ENCODE measurements around the gene PNO1.

The PNO1 gene

GRCh38 chr2:68134120-68134519, 23.6 kb upstream of the PNO1 start:
- TF ChIP-seq CTCF (IDR thresholded peaks at IDR 0.05; ENCODE audit: low read depth, low read length, missing control alignments): no peak
- no peak for DNase-seq (ENCODE audit: extremely low read depth, low read depth)

GRCh38 chr2:68134554-68134953, 23.1 kb upstream of the PNO1 start:
- no peak for TF ChIP-seq CTCF (IDR thresholded peaks at IDR 0.05; ENCODE audit: low read depth, low read length, missing control alignments)
- no peak overlapping the region for H3K4me3 ChIP-seq (replicated peaks; ENCODE audit: low read depth, low read length)
- DNase-seq (ENCODE audit: extremely low read depth, low read depth): no peak

More at GRCh38 chr2:68134120-68134519, 23.6 kb upstream of the PNO1 start:
- no peak overlapping the region for H3K4me3 ChIP-seq (replicated peaks; ENCODE audit: low read depth, low read length)

GRCh38 chr2:68135448-68136320, 22.0 kb upstream of the PNO1 start:
- no peak for TF ChIP-seq CTCF (IDR thresholded peaks at IDR 0.05; ENCODE audit: low read depth, low read length, missing control alignments)
- DNase-seq (ENCODE audit: extremely low read depth, low read depth): no peak
- no peak overlapping the region for H3K4me3 ChIP-seq (replicated peaks; ENCODE audit: low read depth, low read length)

GRCh38 chr2:68141875-68142274, 15.8 kb upstream of the PNO1 start:
- H3K4me3 ChIP-seq (replicated peaks; ENCODE audit: low read depth, low read length): no peak overlapping the region
- no peak for DNase-seq (ENCODE audit: extremely low read depth, low read depth)
- no peak for TF ChIP-seq CTCF (IDR thresholded peaks at IDR 0.05; ENCODE audit: low read depth, low read length, missing control alignments)

GRCh38 chr2:68151037-68151436, 6.7 kb upstream of the PNO1 start:
- H3K4me3 ChIP-seq (replicated peaks; ENCODE audit: low read depth, low read length): no peak overlapping the region
- no peak for TF ChIP-seq CTCF (IDR thresholded peaks at IDR 0.05; ENCODE audit: low read depth, low read length, missing control alignments)
- no peak for DNase-seq (ENCODE audit: extremely low read depth, low read depth)

- no peak overlapping the region for H3K4me3 ChIP-seq (replicated peaks; ENCODE audit: low read depth, low read length)
- DNase-seq (ENCODE audit: extremely low read depth, low read depth): no peak
- TF ChIP-seq CTCF (IDR thresholded peaks at IDR 0.05; ENCODE audit: low read depth, low read length, missing control alignments): no peak
Measured at GRCh38 chr2:68152681-68153347, 4.9 kb upstream of the PNO1 start.
